OCI-LY7 (cell line): ENCODE data around the gene LMBRD2.

Source experiments
- CTCF ChIP-seq: fragments of 200-600 bp; sonication (generic); conservative IDR thresholded peaks from 2 replicates; pipeline ENCODE4 v1.5.1; 2014; ENCODE audit warnings: mild to moderate bottlenecking, antibody characterized with exemption, low read length, moderate library complexity, mixed read lengths
- EZH2phosphoT487 ChIP-seq: fragments of 200-600 bp; sonication (generic); IDR thresholded peaks from 2 replicates; pipeline ENCODE4 v1.6.1; 2018; ENCODE audit warnings: low read depth, borderline replicate concordance, mild to moderate bottlenecking, mixed run types, antibody characterized with exemption, low read length, moderate library complexity, mixed read lengths

- TF ChIP-seq CTCF, result no peak
- no peak for TF ChIP-seq EZH2phosphoT487
These were observed 48.8 kb upstream of the LMBRD2 start for GRCh38 chr5:36200513-36200912.
